PFSK-1 (cell line): Measurements from ENCODE around the gene UBE2Z.

Experiments
- FOXP2 ChIP-seq: optimal IDR thresholded peaks from 2 replicates; pipeline ENCODE3; 2011; ENCODE audit warnings: borderline replicate concordance, control low read depth, inconsistent platforms; ENCODE audit not compliant: insufficient read depth; ENCODE audit errors: extremely low read length, extremely low read depth
- POLR2AphosphoS5 ChIP-seq: IDR thresholded peaks from 2 replicates; pipeline ENCODE4 v1.6.1; 2012; ENCODE audit warnings: low read depth, mild to moderate bottlenecking, control low read depth, low read length, moderate library complexity
- SIN3A ChIP-seq: IDR thresholded peaks from 2 replicates; pipeline ENCODE4 v1.6.1; 2012; ENCODE audit warnings: mild to moderate bottlenecking, low read length, moderate library complexity, borderline replicate concordance; ENCODE audit not compliant: insufficient read depth

GRCh38 chr17:48860456-48860855, 47.8 kb upstream of the UBE2Z start:
- no peak for TF ChIP-seq POLR2AphosphoS5
- TF ChIP-seq SIN3A, result no peak
- no peak for TF ChIP-seq FOXP2
